ENCODE results near the gene GRIA4.

DNA sequence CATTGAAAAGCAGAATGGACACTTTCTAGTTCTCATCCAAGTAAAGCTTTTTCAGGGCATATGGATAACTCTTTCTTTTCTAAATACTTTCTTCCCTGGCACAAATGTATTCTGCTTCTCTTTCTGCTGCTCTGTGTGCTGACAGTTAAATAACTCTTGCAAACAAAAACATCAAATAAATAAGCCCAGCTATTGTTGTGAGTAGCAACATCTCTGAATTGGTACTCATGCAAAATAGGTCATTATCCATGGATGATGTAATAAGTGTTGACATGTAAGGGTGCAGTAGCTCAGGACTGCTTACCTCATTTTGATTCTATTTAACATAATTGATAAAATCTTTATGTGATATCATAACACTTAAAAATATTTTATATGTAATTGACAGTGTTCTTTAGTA, 247.9 kb downstream of the GRIA4 start:
- no peak for TF ChIP-seq POLR2A (IDR thresholded peaks at IDR 0.05; ENCODE audit: low read depth, low read length)
- no peak for TF ChIP-seq POLR2AphosphoS5 (IDR thresholded peaks at IDR 0.05; ENCODE audit: low read depth, low read length)
- no peak for TF ChIP-seq SPI1 (IDR thresholded peaks at IDR 0.05; ENCODE audit: low read depth, low read length)
